ENCODE measurements around the gene PNLIP. TPM values are rescaled to one million over a fixed set of nuclear protein-coding genes. Genes with fewer than 3 reads are reported as not detected.

PNLIP gene
- total RNA-seq, result not detected

- H3K9me3 Mint-ChIP-seq, result peaks cover 0 to 5% of the 10 kb centered on the region in 2 donors
- H3K27ac Mint-ChIP-seq, result no peak within 1 kb of the TSS
- DNase-seq (ENCODE audit: low spot score in 2 of 2) (no peak), ATAC-seq (no peak)
- H3K36me3 Mint-ChIP-seq, result no peaks in the 10 kb centered on the region
Observed at GRCh38 chr10:116545756-116546155, at the start of gene PNLIP. Gene PNLIP, plus strand, starts transcription at chr10:116545931. Its CDS starts 162 bp downstream, at chr10:116546093.

GRCh38 chr10:116504786-116505185 lies 40.9 kb upstream of the PNLIP start:
- ATAC-seq (no peak), DNase-seq (ENCODE audit: low spot score in 2 of 2) (no peak)
- peaks cover 4 to 8% of the 10 kb centered on the region in 2 donors for H3K9me3 Mint-ChIP-seq
- H3K27ac Mint-ChIP-seq, result no peak overlapping the region
- no peaks in the 10 kb centered on the region for H3K36me3 Mint-ChIP-seq

GRCh38 chr10:116510565-116510964 lies 35.2 kb upstream of the PNLIP start:
- no peak overlapping the region for H3K27ac Mint-ChIP-seq
- H3K9me3 Mint-ChIP-seq, result peaks cover 0 to 4% of the 10 kb centered on the region in 2 donors
- no peak for ATAC-seq
- no peak for DNase-seq (ENCODE audit: low spot score in 2 of 2)
- no peaks in the 10 kb centered on the region for H3K36me3 Mint-ChIP-seq

DNA sequence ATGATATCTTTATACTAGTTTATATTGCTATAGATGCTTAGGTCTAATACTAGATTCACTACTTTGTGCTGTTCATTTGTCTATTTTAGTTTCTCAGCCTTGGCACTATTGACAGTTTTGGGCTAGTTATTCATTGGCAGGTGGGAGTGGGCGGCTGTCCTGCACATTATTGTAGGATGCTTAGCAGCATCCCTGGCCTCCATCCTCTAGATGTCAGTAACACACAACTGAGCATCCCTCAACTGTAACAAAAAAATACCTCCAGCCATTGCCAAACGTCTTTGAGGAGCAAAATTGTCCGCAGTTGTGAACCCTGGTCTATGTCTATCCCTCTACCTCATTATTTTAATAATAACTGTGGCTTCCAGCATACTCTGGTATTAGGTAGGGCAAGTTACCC lies 34.4 kb upstream of the PNLIP start:
- Mint-ChIP-seq H3K27ac (no peak overlapping the region), H3K36me3 (no peaks in the 10 kb centered on the region), H3K9me3 (peaks cover 0 to 4% of the 10 kb centered on the region in 2 donors)
- ATAC-seq (no peak), DNase-seq (ENCODE audit: low spot score in 2 of 2) (no peak)

DNA sequence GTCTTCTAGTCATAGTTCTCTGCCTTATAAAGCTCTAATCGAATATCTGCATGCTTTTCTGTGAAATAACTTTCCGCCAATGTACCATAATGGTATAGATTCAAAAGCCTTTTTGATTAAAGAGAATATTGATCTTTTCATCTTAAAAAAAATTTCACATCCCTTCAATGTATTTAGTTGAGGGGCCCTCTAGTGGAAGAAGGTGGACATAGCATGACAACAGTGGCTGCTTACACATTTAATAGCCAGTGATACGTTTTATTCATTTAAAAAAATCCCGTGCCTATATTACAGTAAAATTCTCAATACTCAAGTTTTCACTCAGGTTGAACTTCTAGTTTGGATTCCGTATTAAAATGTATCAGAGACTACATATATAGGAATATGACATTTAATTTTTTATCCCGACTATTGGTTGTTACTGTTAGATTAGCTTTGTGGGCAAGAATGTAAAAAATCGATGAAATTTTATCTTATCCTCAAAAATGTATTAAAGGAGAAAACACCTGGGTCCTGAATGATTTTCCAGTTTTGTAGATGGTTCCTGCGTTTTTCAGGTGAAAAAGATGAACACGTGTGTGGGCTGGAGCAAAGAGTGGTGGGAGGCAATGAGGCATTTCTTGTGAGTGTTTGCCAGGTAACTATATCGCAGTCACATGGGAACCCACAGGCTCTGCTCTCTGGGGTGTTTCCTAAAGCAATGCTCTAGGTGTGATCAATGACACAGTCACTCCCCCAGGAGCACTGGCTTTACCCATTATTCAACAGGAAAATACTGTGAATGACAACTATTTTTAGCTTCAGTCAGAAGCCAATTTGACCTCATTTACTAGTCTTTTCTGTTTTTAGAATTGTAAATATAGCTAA lies 24.1 kb upstream of the PNLIP start:
- Mint-ChIP-seq H3K9me3 (no peaks in the 10 kb centered on the region), H3K27ac (no peak overlapping the region), H3K36me3 (no peaks in the 10 kb centered on the region)
- ATAC-seq, result no peak
- peak in 1 of 2 donors; percentile 25 for DNase-seq (ENCODE audit: low spot score in 2 of 2)

GRCh38 chr10:116522803-116523381 lies 22.8 kb upstream of the PNLIP start:
- ATAC-seq (no peak), DNase-seq (ENCODE audit: low spot score in 2 of 2) (no peak)
- Mint-ChIP-seq H3K9me3 (no peaks in the 10 kb centered on the region), H3K27ac (no peak overlapping the region), H3K36me3 (no peaks in the 10 kb centered on the region)

DNA sequence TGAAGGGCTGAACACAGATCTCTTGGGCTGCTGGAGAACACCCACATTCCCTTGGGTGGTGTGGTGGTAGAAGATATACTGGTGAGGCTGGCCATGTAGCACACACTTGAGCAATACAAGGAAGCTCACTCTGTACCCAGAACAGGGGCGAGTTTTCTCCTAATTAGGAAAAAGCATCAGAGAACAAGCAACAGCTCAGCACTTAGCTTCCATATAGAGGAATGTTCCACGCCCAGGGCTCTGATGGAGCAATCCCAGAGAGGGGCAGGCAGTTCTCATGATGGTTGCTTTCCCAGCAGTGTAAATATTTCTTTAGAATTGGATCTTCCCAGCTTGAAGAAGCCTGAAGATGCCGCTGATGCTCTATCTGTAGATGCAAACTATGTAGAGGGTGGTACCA lies 21.0 kb upstream of the PNLIP start:
- no peak for DNase-seq (ENCODE audit: low spot score in 2 of 2)
- Mint-ChIP-seq H3K9me3 (no peaks in the 10 kb centered on the region), H3K36me3 (no peaks in the 10 kb centered on the region), H3K27ac (no peak overlapping the region)
- no peak for ATAC-seq

GRCh38 chr10:116526219-116526618 lies 19.5 kb upstream of the PNLIP start:
- ATAC-seq (no peak), DNase-seq (ENCODE audit: low spot score in 2 of 2) (no peak)
- peaks cover 0 to 7% of the 10 kb centered on the region in 2 donors for H3K9me3 Mint-ChIP-seq
- peaks cover 0 to 6% of the 10 kb centered on the region in 2 donors for H3K36me3 Mint-ChIP-seq
- no peak overlapping the region for H3K27ac Mint-ChIP-seq

- Mint-ChIP-seq H3K27ac (no peak overlapping the region), H3K9me3 (peaks cover 4 to 5% of the 10 kb centered on the region in 2 donors), H3K36me3 (no peaks in the 10 kb centered on the region)
- DNase-seq (ENCODE audit: low spot score in 2 of 2) (no peak), ATAC-seq (no peak)
Observed at GRCh38 chr10:116536810-116537209, 8.9 kb upstream of the PNLIP start.

GRCh38 chr10:116538456-116538855 lies 7.3 kb upstream of the PNLIP start:
- DNase-seq (ENCODE audit: low spot score in 2 of 2), result no peak
- Mint-ChIP-seq H3K9me3 (peaks cover 4 to 5% of the 10 kb centered on the region in 2 donors), H3K27ac (no peak overlapping the region), H3K36me3 (no peaks in the 10 kb centered on the region)
- no peak for ATAC-seq

DNA sequence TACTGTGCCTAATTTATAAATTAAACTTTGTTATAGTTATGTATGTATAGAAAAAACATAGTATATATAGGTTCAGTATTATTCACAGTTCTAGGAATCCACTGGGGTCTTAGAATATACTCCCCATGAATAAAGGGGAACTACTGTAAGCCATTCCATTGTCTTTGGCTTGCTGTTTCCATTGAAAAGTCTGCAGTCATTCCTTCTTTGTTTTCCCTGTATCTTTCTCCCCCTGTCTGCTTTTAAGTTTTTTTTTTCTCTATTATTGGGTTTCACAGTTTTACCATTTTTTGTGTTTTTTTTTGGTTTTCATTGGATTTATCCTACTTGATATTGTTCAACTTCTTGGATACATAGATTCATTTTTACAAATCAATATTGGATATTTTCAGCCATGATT lies 6.7 kb upstream of the PNLIP start:
- Mint-ChIP-seq H3K9me3 (peaks cover 4 to 5% of the 10 kb centered on the region in 2 donors), H3K27ac (no peak overlapping the region)

DNA sequence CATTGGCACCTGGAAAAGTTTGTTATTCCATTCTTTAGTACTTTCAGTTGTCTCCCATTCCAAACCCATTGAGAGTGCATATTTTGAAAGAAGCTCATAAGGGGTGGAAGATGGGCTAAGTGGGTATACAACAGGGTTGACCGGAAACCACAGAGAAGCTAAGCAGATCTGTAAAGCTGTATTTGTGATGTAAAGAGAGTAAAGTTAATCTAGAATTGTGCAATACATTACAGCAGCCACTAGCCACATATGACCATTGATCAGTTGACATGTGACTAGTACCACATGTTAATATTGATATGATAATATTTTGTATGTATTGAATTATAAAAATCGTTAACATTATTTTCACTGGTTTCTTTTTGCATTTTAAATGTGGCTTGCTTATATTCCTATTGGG lies 4.9 kb upstream of the PNLIP start:
- DNase-seq (ENCODE audit: low spot score in 2 of 2), result no peak
- peaks cover 4 to 5% of the 10 kb centered on the region in 2 donors for H3K9me3 Mint-ChIP-seq
- no peaks in the 10 kb centered on the region for H3K36me3 Mint-ChIP-seq
- no peak for ATAC-seq
- no peak overlapping the region for H3K27ac Mint-ChIP-seq

More for the DNA sequence above, 6.7 kb upstream of the PNLIP start:
- DNase-seq (ENCODE audit: low spot score in 2 of 2), result no peak
- ATAC-seq, result no peak
- no peaks in the 10 kb centered on the region for H3K36me3 Mint-ChIP-seq

- H3K27ac Mint-ChIP-seq, result no peak overlapping the region
- peaks cover 4 to 10% of the 10 kb centered on the region in 2 donors for H3K9me3 Mint-ChIP-seq
- H3K36me3 Mint-ChIP-seq, result no peaks in the 10 kb centered on the region
- ATAC-seq (no peak), DNase-seq (ENCODE audit: low spot score in 2 of 2) (no peak)
Observed at GRCh38 chr10:116542007-116542677, 3.6 kb upstream of the PNLIP start.

DNA sequence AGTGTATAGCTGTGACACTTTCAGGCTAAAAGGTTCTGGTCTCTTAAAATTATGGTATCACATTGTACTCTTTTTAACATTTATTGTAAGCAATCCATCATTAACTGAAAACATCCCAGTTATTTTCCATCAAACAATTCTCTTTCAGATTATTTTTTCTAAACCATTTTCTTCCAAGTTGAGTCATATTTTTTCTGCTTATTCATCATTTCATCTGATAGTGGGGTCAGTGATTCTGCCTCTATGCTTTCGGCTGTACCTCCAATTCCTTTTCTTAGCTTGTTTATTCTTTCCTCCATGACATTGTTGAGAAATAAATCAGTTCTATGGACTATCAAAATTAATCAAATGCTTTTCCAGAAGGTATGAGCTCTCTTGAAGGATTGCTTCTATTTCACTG lies 609 bp upstream of the PNLIP start:
- no peak overlapping the region for H3K27ac Mint-ChIP-seq

GRCh38 chr10:116548301-116548700 lies 2.6 kb downstream of the PNLIP start:
- no peak for DNase-seq (ENCODE audit: low spot score in 2 of 2)
- ATAC-seq, result no peak
- Mint-ChIP-seq H3K9me3 (peaks cover 0 to 5% of the 10 kb centered on the region in 2 donors), H3K36me3 (no peaks in the 10 kb centered on the region), H3K27ac (no peak overlapping the region)

More for the DNA sequence above, 609 bp upstream of the PNLIP start:
- H3K36me3 Mint-ChIP-seq, result no peaks in the 10 kb centered on the region
- ATAC-seq, result no peak
- no peak for DNase-seq (ENCODE audit: low spot score in 2 of 2)
- peaks cover 2 to 5% of the 10 kb centered on the region in 2 donors for H3K9me3 Mint-ChIP-seq

- H3K27ac Mint-ChIP-seq, result no peak overlapping the region
- no peak for DNase-seq (ENCODE audit: low spot score in 2 of 2)
- no peaks in the 10 kb centered on the region for H3K9me3 Mint-ChIP-seq
- no peak for ATAC-seq
- no peaks in the 10 kb centered on the region for H3K36me3 Mint-ChIP-seq
Observed at GRCh38 chr10:116553378-116553980, 7.7 kb downstream of the PNLIP start.

- no peaks in the 10 kb centered on the region for H3K9me3 Mint-ChIP-seq
- H3K27ac Mint-ChIP-seq, result no peak overlapping the region
- DNase-seq (ENCODE audit: low spot score in 2 of 2) (no peak), ATAC-seq (no peak)
- no peaks in the 10 kb centered on the region for H3K36me3 Mint-ChIP-seq
Observed at GRCh38 chr10:116554628-116555027, 8.9 kb downstream of the PNLIP start.

Data from activated naive CD4-positive, alpha-beta T cell treated with anti-CD3 and anti-CD28 coated beads, Interleukin-2, amount 50 U/mL, for 72 hours (primary cell).